Karpas-422 (cell line): ENCODE measurements around the gene MTARC2. TPM values are rescaled to one million over a fixed set of nuclear protein-coding genes. Genes with fewer than 3 reads are reported as not detected.

Experiments used
- DNase-seq: peaks from one replicate; pipeline ENCODE4 v3.0.0-alpha.2; 2015
- H2AFZ ChIP-seq: fragments of 200-600 bp; sonication (generic); 2 replicates; pipeline ENCODE4 v1.6.1; 2014; ENCODE audit warnings: antibody characterized with exemption, low read length, mixed read lengths
- H3K27ac ChIP-seq: fragments of 200-600 bp; sonication (generic); 2 replicates; pipeline ENCODE4 v1.5.1; 2014; ENCODE audit warnings: mild to moderate bottlenecking, low read length, moderate library complexity
- H3K27me3 ChIP-seq: fragments of 200-600 bp; sonication (generic); 2 replicates; pipeline ENCODE4 v1.6.1; 2014; ENCODE audit warnings: low read length, mixed read lengths
- H3K36me3 ChIP-seq: fragments of 200-600 bp; sonication (generic); 2 replicates; pipeline ENCODE4 v1.6.1; 2014; ENCODE audit warnings: low read length, mixed read lengths; ENCODE audit not compliant: insufficient read depth
- H3K4me1 ChIP-seq: fragments of 200-600 bp; sonication (generic); 2 replicates; pipeline ENCODE4 v1.6.1; 2014; ENCODE audit warnings: mild to moderate bottlenecking, low read length, mixed read lengths
- H3K4me2 ChIP-seq: fragments of 200-600 bp; sonication (generic); 2 replicates; pipeline ENCODE4 v1.6.1; 2014; ENCODE audit warnings: low read length, low read depth, mild to moderate bottlenecking; ENCODE audit not compliant: poor library complexity, severe bottlenecking
- H3K4me3 ChIP-seq: fragments of 200-600 bp; sonication (generic); 2 replicates; pipeline ENCODE4 v1.5.1; 2014; ENCODE audit warnings: mild to moderate bottlenecking, antibody characterized with exemption, low read length, mixed read lengths
- H3K79me2 ChIP-seq: fragments of 200-600 bp; sonication (generic); 2 replicates; pipeline ENCODE4 v1.6.1; 2014; ENCODE audit warnings: mild to moderate bottlenecking, low read length, mixed read lengths
- H3K9ac ChIP-seq: fragments of 200-600 bp; sonication (generic); 2 replicates; pipeline ENCODE4 v1.6.0; 2014; ENCODE audit warnings: low read length
- H3K9me2 ChIP-seq: fragments of 200-600 bp; sonication (generic), shearing (Covaris generic); replicated peaks from 2 replicates; pipeline ENCODE4 v1.6.0; 2014; ENCODE audit warnings: mild to moderate bottlenecking, low read length, moderate library complexity; ENCODE audit not compliant: insufficient read depth
- H3K9me3 ChIP-seq: fragments of 300-700, 200-600 bp; sonication (generic); 2 replicates; pipeline ENCODE4 v1.6.1; 2014; ENCODE audit warnings: low read length, mixed read lengths
- H4K20me1 ChIP-seq: fragments of 200-600 bp; sonication (generic); 2 replicates; pipeline ENCODE4 v1.6.1; 2014; ENCODE audit warnings: mild to moderate bottlenecking, antibody characterized with exemption, low read length, low read depth; ENCODE audit not compliant: insufficient read depth
- total RNA-seq: library from RNA; depleted of rRNA; stranded (reverse); fragments of >200 nt; shearing (Covaris generic); gene quantifications from 2 replicates; pipeline ENCODE4 v1.2.3, GENCODE V29; 2014; ENCODE audit warnings: low replicate concordance

MTARC2 gene
- total RNA-seq, 1 experiment from 2014 or later = 0.48 TPM

DNA sequence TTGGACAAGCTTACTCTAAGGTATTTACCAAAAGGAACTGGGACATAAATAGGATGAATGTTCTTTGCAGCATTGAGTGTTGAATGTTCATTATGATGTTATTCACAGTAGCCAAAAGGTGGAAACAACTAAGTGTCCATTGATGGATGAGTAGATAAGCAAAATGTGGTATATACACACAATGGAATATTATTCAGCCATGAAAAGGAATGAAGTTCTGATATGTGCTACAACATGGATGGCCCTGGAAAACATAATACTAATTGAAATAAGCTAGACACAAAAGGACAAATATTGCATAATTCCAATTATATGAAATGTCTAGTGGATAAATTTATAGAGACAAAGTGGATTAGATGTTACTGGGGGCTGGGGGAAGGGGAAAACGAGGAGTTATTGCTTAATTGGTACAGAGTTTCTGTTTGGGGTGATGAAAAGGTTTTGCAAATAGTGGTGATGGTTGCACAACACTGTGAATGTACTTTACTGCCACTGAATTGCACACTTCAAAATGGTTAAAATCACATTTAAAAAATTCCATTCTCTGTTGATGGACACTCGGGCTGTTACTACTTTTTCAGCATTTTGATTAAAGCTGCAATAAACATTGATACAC, 41.5 kb downstream of the MTARC2 start:
- Histone ChIP-seq H3K9me2 (no peaks in the 10 kb centered on the region), H3K4me1 (peaks cover 8% of the 10 kb centered on the region), H2AFZ (no peak overlapping the region), H3K36me3 (no peaks in the 10 kb centered on the region), H3K27ac (no peak overlapping the region), H3K9ac (no peak overlapping the region), H3K27me3 (no peaks in the 10 kb centered on the region), H3K9me3 (no peaks in the 10 kb centered on the region), H3K79me2 (no peaks in the 10 kb centered on the region), H3K4me2 (no peak overlapping the region), H4K20me1 (no peaks in the 10 kb centered on the region), H3K4me3 (no peak overlapping the region)
- no peak for DNase-seq

DNA sequence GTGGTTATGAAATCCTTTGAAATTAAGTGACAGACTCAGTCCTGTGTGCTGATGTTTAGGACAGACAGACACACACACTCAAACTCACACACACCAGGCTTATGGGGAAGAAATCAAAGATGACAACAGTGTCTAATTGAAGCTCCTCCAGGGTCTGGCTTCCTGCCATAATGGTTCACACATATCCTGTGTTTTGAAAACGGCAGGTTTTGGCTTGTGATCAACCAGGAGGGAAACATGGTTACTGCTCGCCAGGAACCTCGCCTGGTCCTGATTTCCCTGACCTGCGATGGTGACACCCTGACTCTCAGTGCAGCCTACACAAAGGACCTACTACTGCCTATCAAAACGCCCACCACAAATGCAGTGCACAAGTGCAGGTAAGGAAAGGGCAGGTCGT, 43.2 kb downstream of the MTARC2 start:
- peaks cover 8% of the 10 kb centered on the region for H3K4me1 ChIP-seq
- H3K9ac ChIP-seq = no peak overlapping the region
- H3K27me3 ChIP-seq = no peaks in the 10 kb centered on the region
- H2AFZ ChIP-seq = no peak overlapping the region
- no peaks in the 10 kb centered on the region for H4K20me1 ChIP-seq
- H3K27ac ChIP-seq = no peak overlapping the region
- no peaks in the 10 kb centered on the region for H3K9me2 ChIP-seq
- no peaks in the 10 kb centered on the region for H3K79me2 ChIP-seq
- no peak overlapping the region for H3K4me2 ChIP-seq
- no peaks in the 10 kb centered on the region for H3K36me3 ChIP-seq
- DNase-seq = no peak
- H3K4me3 ChIP-seq = no peak overlapping the region
- no peaks in the 10 kb centered on the region for H3K9me3 ChIP-seq

DNA sequence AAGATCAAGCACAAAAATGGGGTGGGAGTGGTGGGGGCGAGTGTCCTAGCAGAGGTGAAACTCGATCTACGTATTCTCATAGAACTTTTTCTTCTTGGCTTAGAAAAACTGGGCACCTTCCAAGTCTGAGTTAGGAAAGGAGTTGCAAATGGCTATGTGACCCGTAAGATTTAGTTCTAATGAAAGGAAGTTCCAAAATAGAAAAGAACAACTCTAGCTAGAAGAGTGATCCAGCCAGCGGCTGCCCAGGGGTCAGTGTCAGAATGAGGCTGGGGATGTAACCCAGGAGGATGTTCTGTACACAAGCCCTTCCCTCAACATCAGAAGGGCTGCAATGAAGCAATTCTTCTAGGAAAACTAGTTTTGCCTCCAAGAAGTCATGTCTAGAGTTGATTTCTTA, 43.8 kb downstream of the MTARC2 start:
- peaks cover 8% of the 10 kb centered on the region for H3K4me1 ChIP-seq
- H3K4me3 ChIP-seq = no peak overlapping the region
- no peaks in the 10 kb centered on the region for H3K27me3 ChIP-seq
- no peak overlapping the region for H3K27ac ChIP-seq
- no peaks in the 10 kb centered on the region for H3K36me3 ChIP-seq
- no peak overlapping the region for H3K4me2 ChIP-seq
- H3K9me3 ChIP-seq = no peaks in the 10 kb centered on the region
- H3K9ac ChIP-seq = no peak overlapping the region
- no peak for DNase-seq
- H3K9me2 ChIP-seq = no peaks in the 10 kb centered on the region
- H3K79me2 ChIP-seq = no peaks in the 10 kb centered on the region
- H4K20me1 ChIP-seq = no peaks in the 10 kb centered on the region
- no peak overlapping the region for H2AFZ ChIP-seq

DNA sequence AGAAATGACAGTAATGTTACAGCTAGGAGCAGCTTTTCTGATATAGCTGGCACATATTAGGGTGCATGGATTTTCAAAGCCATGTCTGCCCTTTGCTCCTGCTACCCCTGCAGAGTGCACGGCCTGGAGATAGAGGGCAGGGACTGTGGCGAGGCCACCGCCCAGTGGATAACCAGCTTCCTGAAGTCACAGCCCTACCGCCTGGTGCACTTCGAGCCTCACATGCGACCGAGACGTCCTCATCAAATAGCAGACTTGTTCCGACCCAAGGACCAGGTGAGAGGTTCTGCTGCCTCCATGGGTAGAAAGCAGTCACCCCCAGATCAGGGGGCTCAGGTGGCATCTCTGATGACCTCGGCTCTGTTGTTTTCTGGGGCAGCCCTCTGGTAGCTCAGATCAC, 48.4 kb downstream of the MTARC2 start:
- no peaks in the 10 kb centered on the region for H3K36me3 ChIP-seq
- H4K20me1 ChIP-seq = no peaks in the 10 kb centered on the region
- no peak overlapping the region for H3K4me2 ChIP-seq
- no peak overlapping the region for H2AFZ ChIP-seq
- H3K9me2 ChIP-seq = no peaks in the 10 kb centered on the region
- no peaks in the 10 kb centered on the region for H3K79me2 ChIP-seq
- no peaks in the 10 kb centered on the region for H3K9me3 ChIP-seq
- no peak overlapping the region for H3K4me3 ChIP-seq
- DNase-seq = no peak
- no peak overlapping the region for H3K9ac ChIP-seq
- H3K4me1 ChIP-seq = peaks cover 8% of the 10 kb centered on the region
- H3K27ac ChIP-seq = no peak overlapping the region
- no peaks in the 10 kb centered on the region for H3K27me3 ChIP-seq

DNA sequence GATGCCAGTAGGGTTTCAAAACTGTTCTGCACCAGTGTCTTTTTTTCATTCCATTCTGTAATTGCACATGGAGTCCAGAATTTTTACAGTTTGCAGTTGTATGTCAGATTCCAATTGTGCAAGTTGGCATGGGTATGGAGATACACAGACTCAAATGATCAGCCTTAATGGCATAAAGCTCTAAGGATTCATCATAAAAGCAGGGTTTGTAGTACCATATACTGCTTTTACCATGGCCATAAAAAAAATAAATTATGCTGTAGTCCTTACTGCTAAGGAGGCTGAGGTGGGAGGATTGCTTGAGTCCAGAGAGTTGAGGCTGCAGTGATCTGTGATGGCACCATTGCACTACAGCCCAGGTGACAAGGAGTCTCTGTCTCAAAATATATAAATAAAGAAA, 48.9 kb downstream of the MTARC2 start:
- H3K79me2 ChIP-seq = no peaks in the 10 kb centered on the region
- H3K27ac ChIP-seq = no peak overlapping the region
- peaks cover 8% of the 10 kb centered on the region for H3K4me1 ChIP-seq
- H3K4me2 ChIP-seq = no peak overlapping the region
- H2AFZ ChIP-seq = no peak overlapping the region
- no peaks in the 10 kb centered on the region for H3K36me3 ChIP-seq
- DNase-seq = no peak
- no peaks in the 10 kb centered on the region for H3K27me3 ChIP-seq
- no peaks in the 10 kb centered on the region for H4K20me1 ChIP-seq
- no peak overlapping the region for H3K9ac ChIP-seq
- H3K9me3 ChIP-seq = no peaks in the 10 kb centered on the region
- H3K4me3 ChIP-seq = no peak overlapping the region
- H3K9me2 ChIP-seq = no peaks in the 10 kb centered on the region

DNA sequence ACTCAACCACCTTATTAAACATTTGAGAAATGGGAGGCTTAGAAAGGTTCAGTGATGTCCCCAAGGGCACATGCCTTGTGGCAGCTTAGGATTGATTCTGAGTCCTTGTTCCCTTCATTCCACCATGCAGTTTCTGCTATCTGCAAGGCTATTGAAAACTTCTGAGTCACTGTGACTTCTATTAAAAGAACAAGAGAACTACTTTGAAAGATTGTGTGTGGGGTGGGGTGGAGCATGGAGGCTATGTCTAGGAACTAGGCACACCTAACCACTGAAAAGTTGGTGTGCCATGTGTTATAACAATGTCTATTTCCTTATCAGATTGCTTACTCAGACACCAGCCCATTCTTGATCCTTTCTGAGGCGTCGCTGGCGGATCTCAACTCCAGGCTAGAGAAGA, 49.4 kb downstream of the MTARC2 start:
- no peak overlapping the region for H2AFZ ChIP-seq
- no peaks in the 10 kb centered on the region for H3K27me3 ChIP-seq
- H3K9ac ChIP-seq = no peak overlapping the region
- no peaks in the 10 kb centered on the region for H3K9me3 ChIP-seq
- no peak overlapping the region for H3K4me2 ChIP-seq
- peaks cover 8% of the 10 kb centered on the region for H3K4me1 ChIP-seq
- no peaks in the 10 kb centered on the region for H4K20me1 ChIP-seq
- no peak for DNase-seq
- H3K79me2 ChIP-seq = no peaks in the 10 kb centered on the region
- H3K27ac ChIP-seq = no peak overlapping the region
- H3K9me2 ChIP-seq = no peaks in the 10 kb centered on the region
- H3K4me3 ChIP-seq = no peak overlapping the region
- no peaks in the 10 kb centered on the region for H3K36me3 ChIP-seq

DNA sequence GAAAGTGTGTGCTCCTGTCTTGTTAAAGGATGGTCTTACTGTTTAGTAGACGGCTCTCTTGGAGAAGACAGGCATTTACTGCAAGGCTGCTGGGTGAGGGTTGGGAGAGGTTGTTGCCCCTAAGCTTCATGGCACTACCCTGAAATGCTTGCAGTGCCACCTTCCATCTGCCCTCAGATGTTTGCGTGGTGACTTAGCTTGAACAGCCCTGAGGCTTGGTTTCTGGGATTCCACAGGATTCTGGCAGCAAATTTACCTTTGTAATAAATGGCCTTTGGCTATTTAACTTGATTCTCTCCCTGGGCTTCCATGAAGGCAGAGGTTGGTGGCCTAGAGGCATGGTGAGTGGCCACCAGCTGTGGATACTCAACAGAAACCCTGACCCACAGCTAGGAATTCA, 50.2 kb downstream of the MTARC2 start:
- Histone ChIP-seq H3K4me1 (peaks cover 8% of the 10 kb centered on the region), H3K4me2 (no peak overlapping the region), H2AFZ (no peak overlapping the region)

DNA sequence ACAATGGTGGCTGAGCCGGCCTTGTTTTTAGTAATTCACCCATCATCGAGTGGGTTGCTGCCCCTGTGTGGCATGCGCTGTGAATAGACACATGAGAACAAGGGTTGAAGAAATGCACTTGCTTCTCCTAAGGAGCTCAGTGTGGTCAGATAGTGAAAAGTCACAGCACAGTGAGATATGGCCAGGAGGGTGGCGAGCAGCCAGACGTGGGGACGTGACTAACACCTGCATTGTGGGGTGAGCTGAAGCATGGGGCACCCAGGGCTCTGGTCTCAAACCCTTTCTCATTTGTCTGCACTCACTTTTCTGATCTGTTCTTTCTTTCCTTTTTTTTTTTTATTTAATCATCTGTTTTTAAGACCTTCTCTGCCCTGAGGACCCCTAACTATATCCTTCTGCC, 52.1 kb downstream of the MTARC2 start:
- Histone ChIP-seq H3K4me1 (no peaks in the 10 kb centered on the region), H3K9me3 (no peaks in the 10 kb centered on the region), H3K4me3 (no peak overlapping the region), H4K20me1 (no peaks in the 10 kb centered on the region), H3K4me2 (no peak overlapping the region), H3K79me2 (no peaks in the 10 kb centered on the region), H3K27ac (no peak overlapping the region), H3K27me3 (no peaks in the 10 kb centered on the region), H2AFZ (no peak overlapping the region), H3K36me3 (no peaks in the 10 kb centered on the region), H3K9ac (no peak overlapping the region), H3K9me2 (no peaks in the 10 kb centered on the region)
- DNase-seq = no peak

More for the DNA sequence above, 50.2 kb downstream of the MTARC2 start:
- Histone ChIP-seq H3K4me3 (no peak overlapping the region), H3K27me3 (no peaks in the 10 kb centered on the region), H4K20me1 (no peaks in the 10 kb centered on the region), H3K9ac (no peak overlapping the region), H3K9me2 (no peaks in the 10 kb centered on the region), H3K27ac (no peak overlapping the region), H3K36me3 (no peaks in the 10 kb centered on the region), H3K9me3 (no peaks in the 10 kb centered on the region), H3K79me2 (no peaks in the 10 kb centered on the region)
- no peak for DNase-seq
